Ishikawa (cell line): Measurements from ENCODE around the gene RASSF5.

ENCODE experiments used
- CEBPB ChIP-seq: IDR thresholded peaks from 2 replicates; pipeline ENCODE4 v1.6.1; 2012
- CREB1 ChIP-seq: IDR thresholded peaks from 2 replicates; pipeline ENCODE4 v1.6.1; 2012; ENCODE audit warnings: low read depth
- EGR1 ChIP-seq: IDR thresholded peaks from 2 replicates; pipeline ENCODE4 v1.6.1; 2012
- EP300 ChIP-seq: IDR thresholded peaks from 2 replicates; pipeline ENCODE4 v1.6.1; 2012; ENCODE audit warnings: borderline replicate concordance
- FOXM1 ChIP-seq: IDR thresholded peaks from 2 replicates; pipeline ENCODE4 v1.6.1; 2012; ENCODE audit warnings: low read depth, borderline replicate concordance
- MAX ChIP-seq: IDR thresholded peaks from 2 replicates; pipeline ENCODE4 v1.6.1; 2012
- NFIC ChIP-seq: IDR thresholded peaks from 2 replicates; pipeline ENCODE4 v1.6.1; 2012
- RAD21 ChIP-seq: IDR thresholded peaks from 2 replicates; pipeline ENCODE4 v1.6.1; 2012; ENCODE audit warnings: low read depth
- REST ChIP-seq: IDR thresholded peaks from 2 replicates; pipeline ENCODE4 v1.6.1; 2012; ENCODE audit warnings: low read depth, mild to moderate bottlenecking
- TAF1 ChIP-seq: IDR thresholded peaks from 2 replicates; pipeline ENCODE4 v1.6.1; 2012; ENCODE audit warnings: low read depth, mild to moderate bottlenecking
- TCF12 ChIP-seq: IDR thresholded peaks from 2 replicates; pipeline ENCODE4 v1.6.1; 2012; ENCODE audit warnings: low read depth
- TEAD4 ChIP-seq: IDR thresholded peaks from 2 replicates; pipeline ENCODE4 v1.6.1; 2012
- USF1 ChIP-seq: IDR thresholded peaks from 2 replicates; pipeline ENCODE4 v1.6.1; 2012
- YY1 ChIP-seq: IDR thresholded peaks from 2 replicates; pipeline ENCODE4 v1.6.1; 2012; ENCODE audit warnings: low read depth
- ZBTB7A ChIP-seq: IDR thresholded peaks from 2 replicates; pipeline ENCODE4 v1.6.1; 2012; ENCODE audit warnings: low read depth

The RASSF5 gene

GRCh38 chr1:206577626-206578025 lies 70.3 kb downstream of the RASSF5 start:
- no peak for TF ChIP-seq FOXM1
- no peak for TF ChIP-seq TAF1
- no peak for TF ChIP-seq TEAD4
- TF ChIP-seq RAD21 = no peak
- no peak for TF ChIP-seq REST
- TF ChIP-seq CEBPB = no peak
- TF ChIP-seq TCF12 = no peak
- no peak for TF ChIP-seq CREB1
- TF ChIP-seq NFIC = no peak
- no peak for TF ChIP-seq YY1
- no peak for TF ChIP-seq EGR1

GRCh38 chr1:206578068-206578977 lies 71.0 kb downstream of the RASSF5 start:
- TF ChIP-seq RAD21 (no peak), EGR1 (no peak)

- no peak for TF ChIP-seq TCF12
- no peak for TF ChIP-seq EP300
- no peak for TF ChIP-seq REST
- no peak for TF ChIP-seq RAD21
- no peak for TF ChIP-seq CEBPB
- no peak for TF ChIP-seq EGR1
- TF ChIP-seq NFIC = no peak
- TF ChIP-seq YY1 = no peak
- TF ChIP-seq ZBTB7A = no peak
- no peak for TF ChIP-seq FOXM1
- no peak for TF ChIP-seq USF1
- TF ChIP-seq CREB1 = no peak
- TF ChIP-seq TAF1 = no peak
- no peak for TF ChIP-seq TEAD4
- TF ChIP-seq MAX = no peak
Measured at GRCh38 chr1:206578978-206579374, 71.6 kb downstream of the RASSF5 start.

GRCh38 chr1:206579747-206580437 lies 72.6 kb downstream of the RASSF5 start:
- TF ChIP-seq TEAD4 (no peak), EGR1 (no peak), FOXM1 (no peak)

GRCh38 chr1:206580438-206581113 lies 73.2 kb downstream of the RASSF5 start:
- TF ChIP-seq YY1 (no peak), EGR1 (no peak), REST (no peak), FOXM1 (no peak), ZBTB7A (no peak), TCF12 (no peak), TAF1 (no peak), CREB1 (no peak), EP300 (no peak), USF1 (no peak), RAD21 (no peak)
